IgD-negative memory B cell (primary cell): ENCODE data around the gene THAP9. TPM values are rescaled to one million over a fixed set of nuclear protein-coding genes. Genes with fewer than 3 reads are reported as not detected.

ENCODE experiments used
- H3K27ac Mint-ChIP-seq, 3 donors: one replicate each; pipeline ENCODE4 v1.8.0; 2020 to 2022; ENCODE audit warnings: mild to moderate bottlenecking in 3 of 3, mixed read lengths in 3 of 3, moderate library complexity in 1 of 3
- H3K27me3 Mint-ChIP-seq: one replicate; pipeline ENCODE4 v1.8.0; 2021; ENCODE audit warnings: mixed read lengths
- H3K36me3 Mint-ChIP-seq: one replicate; pipeline ENCODE4 v1.8.0; 2020; ENCODE audit warnings: mild to moderate bottlenecking, mixed read lengths
- H3K4me1 Mint-ChIP-seq, 3 donors: one replicate each; pipeline ENCODE4 v1.8.0; 2020 to 2022; ENCODE audit warnings: mixed read lengths in 3 of 3, mild to moderate bottlenecking in 1 of 3
- H3K4me3 Mint-ChIP-seq, 4 donors: one replicate each; pipeline ENCODE4 v1.8.0; 2020 to 2022; ENCODE audit warnings: mild to moderate bottlenecking in 4 of 4, mixed read lengths in 4 of 4, moderate library complexity in 3 of 4
- H3K9me3 Mint-ChIP-seq, 3 donors: one replicate each; pipeline ENCODE4 v1.8.0; 2020 to 2021; ENCODE audit warnings: mixed read lengths in 3 of 3, mild to moderate bottlenecking in 1 of 3
- polyA plus RNA-seq: library from polyadenylated mRNA; unstranded; fragments of 300-500 nt; fragmentation: Illumina TruSeq; gene quantifications from one replicate; pipeline ENCODE4 v1.2.3, GENCODE V29; 2021

Gene THAP9
- polyA plus RNA-seq, 1 donor from 2014 or later = 2.0 TPM

DNA sequence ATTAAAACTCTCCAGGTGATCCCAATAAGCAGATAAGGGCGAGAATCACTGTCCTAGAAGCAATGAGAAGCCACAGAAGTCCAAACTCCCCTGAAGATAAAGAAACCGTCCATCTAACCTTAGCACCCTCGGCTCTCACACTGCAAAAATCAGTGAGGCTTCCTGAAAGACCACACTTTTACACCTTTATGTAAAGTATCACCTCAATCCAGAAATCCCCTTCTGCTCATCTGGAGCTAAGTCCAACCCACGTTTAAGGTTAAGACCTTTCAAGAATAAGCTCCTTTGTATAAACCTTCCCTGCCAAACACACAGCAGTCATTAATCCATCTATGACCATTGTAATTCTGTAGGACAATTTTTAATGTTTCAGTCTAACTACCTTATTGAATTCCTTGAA, 68.4 kb downstream of the THAP9 start:
- Mint-ChIP-seq H3K36me3 (peaks cover 19% of the 10 kb centered on the region), H3K9me3 (no peaks in the 10 kb centered on the region), H3K4me3 (peak overlapping the region in 1 of 4 donors; percentile 33), H3K27ac (peak overlapping the region in 1 of 3 donors; percentile 0), H3K4me1 (peaks cover 6 to 14% (median 13%) of the 10 kb centered on the region in 3 donors), H3K27me3 (no peaks in the 10 kb centered on the region)

DNA sequence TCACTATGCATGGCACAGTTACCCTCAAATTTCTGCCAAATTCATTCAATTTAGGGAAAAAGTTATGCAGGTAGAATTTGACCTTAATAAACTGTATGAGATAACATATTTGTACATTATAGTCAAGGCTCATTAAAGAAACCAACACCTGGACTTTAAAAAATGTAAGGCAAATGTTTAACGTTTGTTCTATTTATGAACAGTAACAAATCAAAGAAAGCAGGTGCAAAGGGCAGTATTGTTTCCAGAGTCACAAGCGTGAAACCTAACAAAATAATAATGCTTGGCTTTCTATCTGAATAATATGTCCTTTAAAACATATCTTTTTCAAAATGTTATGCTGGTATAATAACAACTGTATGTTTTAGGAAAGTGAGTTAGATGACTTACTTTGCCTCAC, 68.9 kb downstream of the THAP9 start:
- Mint-ChIP-seq H3K4me1 (peaks cover 6 to 14% (median 13%) of the 10 kb centered on the region in 3 donors), H3K36me3 (peaks cover 19% of the 10 kb centered on the region), H3K4me3 (no peak overlapping the region), H3K9me3 (no peaks in the 10 kb centered on the region), H3K27ac (no peak overlapping the region), H3K27me3 (no peaks in the 10 kb centered on the region)

Other genes with a start within 250 kb of the THAP9 start
- not detected for gene SCD5, start 101.9 kb upstream of the THAP9 start, polyA plus RNA-seq
- gene SEC31A, start 9.6 kb upstream of the THAP9 start, polyA plus RNA-seq = 102 TPM
- 7.7 TPM for gene LIN54, start 110.1 kb downstream of the THAP9 start, polyA plus RNA-seq
- gene COPS4, start 134.4 kb downstream of the THAP9 start, polyA plus RNA-seq = 40.7 TPM
- 884 TPM for gene PLAC8, start 214.0 kb downstream of the THAP9 start, polyA plus RNA-seq